ENCODE data around the gene GNAI3. TPM values are rescaled to one million over a fixed set of nuclear protein-coding genes. Genes with fewer than 3 reads are reported as not detected.

Gene GNAI3
- total RNA-seq, 4 donors from 2014 or later: 5.9 to 7.2 (median 6.6) TPM

- 52% methylated on average over 4 of the region's 5 CpGs for WGBS
- peak; percentile 89 to 100 (median 92) for TF ChIP-seq CTCF (IDR thresholded peaks at IDR 0.05)
- peak in 1 of 2 donors; percentile 33 for TF ChIP-seq POLR2AphosphoS5 (IDR thresholded peaks at IDR 0.05)
- no peak for TF ChIP-seq EP300 (IDR thresholded peaks at IDR 0.05)
- TF ChIP-seq POLR2A (IDR thresholded peaks at IDR 0.05; ENCODE audit: low read depth): no peak
- no peaks in the 10 kb centered on the region for H3K27me3 ChIP-seq
- peak; percentile 97 for DNase-seq (ENCODE audit: extremely low spot score)
- no peak overlapping the region for H3K4me3 ChIP-seq
- H3K4me1 ChIP-seq: peaks cover 16 to 29% (median 24%) of the 10 kb centered on the region in 4 donors
- H3K27ac ChIP-seq (replicated peaks in 1 of 4): no peak overlapping the region
- H3K9me3 ChIP-seq: no peaks in the 10 kb centered on the region
- intact Hi-C loops (cut with DNase I): loop anchor here (5.0 kb wide), 3 partner anchors 47 to 342 kb away; partner anchors contain the start of genes AHCYL1 and GSTM1
- H3K36me3 ChIP-seq: no peaks in the 10 kb centered on the region
Observed at GRCh38 chr1:109640285-109640865, 92.0 kb downstream of the GNAI3 start.

DNA sequence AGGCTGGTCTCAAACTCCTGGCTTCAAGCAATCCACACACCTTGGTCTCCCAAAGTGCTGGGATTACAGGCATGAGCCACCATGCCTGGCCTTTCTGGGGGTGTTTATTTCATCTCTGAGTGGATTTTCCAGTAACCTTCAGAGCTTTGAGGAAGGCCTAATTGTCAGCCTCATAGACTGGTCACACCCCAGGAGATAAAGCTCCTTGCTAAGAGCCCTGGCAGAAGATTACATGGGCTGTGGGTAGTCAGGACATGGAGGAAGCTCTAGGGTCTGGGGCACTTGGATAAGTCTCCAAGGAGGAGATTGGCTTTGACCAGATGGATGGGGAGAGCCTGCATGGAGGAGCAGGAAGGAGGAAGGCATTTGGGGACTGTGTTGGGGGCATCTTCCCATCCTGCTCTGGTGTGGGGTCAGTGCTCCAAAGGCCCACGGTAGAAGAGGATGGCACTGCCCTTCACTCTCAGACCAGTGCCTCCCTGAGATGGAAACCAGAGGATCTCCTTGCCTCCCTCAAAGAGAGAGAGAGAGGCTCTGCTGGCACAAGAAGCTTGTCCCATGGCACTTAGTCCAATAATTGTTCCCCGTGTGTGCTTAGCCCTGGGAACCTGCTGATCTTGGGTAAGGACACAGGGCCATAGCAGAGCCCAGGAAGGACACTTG, 92.8 kb downstream of the GNAI3 start:
- Histone ChIP-seq H3K4me3 (no peak overlapping the region), H3K27ac (replicated peaks in 1 of 4) (no peak overlapping the region), H3K4me1 (peaks cover 11 to 24% (median 16%) of the 10 kb centered on the region in 4 donors), H3K27me3 (no peaks in the 10 kb centered on the region), H3K36me3 (no peaks in the 10 kb centered on the region), H3K9me3 (no peaks in the 10 kb centered on the region)
- 86% methylated on average over 2 of the region's 2 CpGs for WGBS
- TF ChIP-seq EP300 (IDR thresholded peaks at IDR 0.05): no peak
- TF ChIP-seq POLR2A (IDR thresholded peaks at IDR 0.05; ENCODE audit: low read depth): no peak
- no peak for TF ChIP-seq POLR2AphosphoS5 (IDR thresholded peaks at IDR 0.05)
- no peak for TF ChIP-seq CTCF (IDR thresholded peaks at IDR 0.05)
- DNase-seq (ENCODE audit: extremely low spot score): peak; percentile 74
- intact Hi-C loops (cut with DNase I): loop anchor here (5.0 kb wide), 3 partner anchors 46 to 341 kb away; partner anchors contain the start of genes AHCYL1 and GSTM1

- intact Hi-C loops (cut with DNase I): loop anchor here (5.0 kb wide), 3 partner anchors 45 to 340 kb away; partner anchors contain the start of genes AHCYL1 and GSTM1
- no peak for TF ChIP-seq EP300 (IDR thresholded peaks at IDR 0.05)
- no peak for TF ChIP-seq POLR2A (IDR thresholded peaks at IDR 0.05; ENCODE audit: low read depth)
- TF ChIP-seq CTCF (IDR thresholded peaks at IDR 0.05): no peak
- no peak for TF ChIP-seq POLR2AphosphoS5 (IDR thresholded peaks at IDR 0.05)
- no peaks in the 10 kb centered on the region for H3K36me3 ChIP-seq
- no peaks in the 10 kb centered on the region for H3K27me3 ChIP-seq
- H3K4me1 ChIP-seq: peaks cover 8 to 17% (median 10%) of the 10 kb centered on the region in 4 donors
- H3K27ac ChIP-seq (replicated peaks in 1 of 4): no peak overlapping the region
- peak; percentile 47 for DNase-seq (ENCODE audit: extremely low spot score)
- WGBS: 76% methylated on average over 2 of the region's 2 CpGs
- no peak overlapping the region for H3K4me3 ChIP-seq
- H3K9me3 ChIP-seq: no peaks in the 10 kb centered on the region
Observed at GRCh38 chr1:109641861-109642260, 93.4 kb downstream of the GNAI3 start.

DNA sequence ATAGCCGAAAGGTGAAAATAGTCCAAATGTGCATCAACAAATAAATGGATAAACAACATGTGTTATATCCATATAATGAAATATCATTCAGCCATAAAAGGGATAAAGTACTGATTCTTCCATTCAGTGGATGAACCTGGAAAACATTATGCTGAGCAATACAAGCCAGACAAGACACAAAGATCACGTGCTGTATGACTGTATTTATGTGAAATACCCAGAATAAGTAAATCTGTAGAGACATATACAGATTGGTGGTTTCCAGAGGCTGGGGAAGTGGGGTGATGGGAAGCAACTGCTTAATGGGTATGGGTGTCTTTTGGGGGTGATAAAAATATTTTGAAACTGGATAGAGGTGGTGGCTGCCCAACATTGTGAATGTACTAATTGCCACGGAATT, 94.2 kb downstream of the GNAI3 start:
- 62% methylated on average over 3 of the region's 3 CpGs for WGBS
- H3K27ac ChIP-seq (replicated peaks in 1 of 4): no peak overlapping the region
- TF ChIP-seq EP300 (IDR thresholded peaks at IDR 0.05) (no peak), CTCF (IDR thresholded peaks at IDR 0.05) (no peak), POLR2AphosphoS5 (IDR thresholded peaks at IDR 0.05) (no peak), POLR2A (IDR thresholded peaks at IDR 0.05; ENCODE audit: low read depth) (no peak)
- no peak overlapping the region for H3K4me3 ChIP-seq
- H3K36me3 ChIP-seq: no peaks in the 10 kb centered on the region
- intact Hi-C loops (cut with DNase I): loop anchor here (5.0 kb wide), 3 partner anchors 45 to 340 kb away; partner anchors contain the start of genes AHCYL1 and GSTM1
- DNase-seq (ENCODE audit: extremely low spot score): peak; percentile 19
- no peaks in the 10 kb centered on the region for H3K27me3 ChIP-seq
- peaks cover 8 to 17% (median 10%) of the 10 kb centered on the region in 4 donors for H3K4me1 ChIP-seq
- no peaks in the 10 kb centered on the region for H3K9me3 ChIP-seq

All from esophagus muscularis mucosa (tissue), 4 donors.